ENCODE data around the gene AGFG1. TPM values are rescaled to one million over a fixed set of nuclear protein-coding genes. Genes with fewer than 3 reads are reported as not detected.

Gene AGFG1
- total and polyA plus RNA-seq, 9 donors, result 21.3 to 78.9 (median 49.9) TPM

GRCh38 chr2:227485429-227485828 is 13.5 kb downstream of the AGFG1 start:
- WGBS, 3 donors, result 91 to 98% (median 96%) methylated on average over 1 of the region's 1 CpG
- Histone ChIP-seq H3K27me3 (no peaks in the 10 kb centered on the region), H3K4me3 (no peak overlapping the region), H3K4me1 (ENCODE audit: insufficient read depth) (no peaks in the 10 kb centered on the region), H3K36me3 (no peaks in the 10 kb centered on the region), H3K9me3 (no peaks in the 10 kb centered on the region), H3K27ac (no peak overlapping the region)
- no peak for DNase-seq
- no peak for TF ChIP-seq EP300 (IDR thresholded peaks at IDR 0.05)
- no peak for TF ChIP-seq CTCF (IDR thresholded peaks at IDR 0.05)
- TF ChIP-seq POLR2A (IDR thresholded peaks at IDR 0.05), result no peak
- intact Hi-C loops (cut with DNase I), result loop anchor here in 1 of 4 donors (10.0 kb wide), 1 partner anchor 279 kb away; no protein-coding TSS in a partner anchor

GRCh38 chr2:227486688-227487087 is 14.7 kb downstream of the AGFG1 start:
- DNase-seq, result no peak
- WGBS, 3 donors, result 86 to 91% (median 87%) methylated on average over 2 of the region's 2 CpGs
- no peaks in the 10 kb centered on the region for H3K9me3 ChIP-seq
- intact Hi-C loops (cut with DNase I), result loop anchor here in 1 of 4 donors (10.0 kb wide), 1 partner anchor 278 kb away; no protein-coding TSS in a partner anchor
- no peaks in the 10 kb centered on the region for H3K27me3 ChIP-seq
- H3K27ac ChIP-seq, result no peak overlapping the region
- H3K4me1 ChIP-seq (ENCODE audit: insufficient read depth), result no peaks in the 10 kb centered on the region
- no peaks in the 10 kb centered on the region for H3K36me3 ChIP-seq
- H3K4me3 ChIP-seq, result no peak overlapping the region
- no peak for TF ChIP-seq POLR2A (IDR thresholded peaks at IDR 0.05)
- no peak for TF ChIP-seq CTCF (IDR thresholded peaks at IDR 0.05)
- TF ChIP-seq EP300 (IDR thresholded peaks at IDR 0.05), result no peak

GRCh38 chr2:227488045-227488444 is 16.1 kb downstream of the AGFG1 start:
- no peaks in the 10 kb centered on the region for H3K27me3 ChIP-seq
- DNase-seq, result no peak
- intact Hi-C loops (cut with DNase I), result loop anchor here in 1 of 4 donors (10.0 kb wide), 1 partner anchor 277 kb away; no protein-coding TSS in a partner anchor
- H3K9me3 ChIP-seq, result no peaks in the 10 kb centered on the region
- H3K4me3 ChIP-seq, result no peak overlapping the region
- no peaks in the 10 kb centered on the region for H3K4me1 ChIP-seq (ENCODE audit: insufficient read depth)
- TF ChIP-seq CTCF (IDR thresholded peaks at IDR 0.05) (no peak), POLR2A (IDR thresholded peaks at IDR 0.05) (no peak), EP300 (IDR thresholded peaks at IDR 0.05) (no peak)
- no peaks in the 10 kb centered on the region for H3K36me3 ChIP-seq
- H3K27ac ChIP-seq, result no peak overlapping the region
- 87 to 91% (median 89%) methylated on average over 3 of the region's 3 CpGs for WGBS, 3 donors

- no peaks in the 10 kb centered on the region for H3K9me3 ChIP-seq
- intact Hi-C loops (cut with DNase I), result no loop called here
- 35 to 54% (median 43%) methylated on average over 3 of the region's 3 CpGs for WGBS, 3 donors
- no peaks in the 10 kb centered on the region for H3K27me3 ChIP-seq
- TF ChIP-seq POLR2A (IDR thresholded peaks at IDR 0.05), result no peak
- TF ChIP-seq CTCF (IDR thresholded peaks at IDR 0.05), result no peak
- TF ChIP-seq EP300 (IDR thresholded peaks at IDR 0.05), result no peak
- H3K36me3 ChIP-seq, result no peaks in the 10 kb centered on the region
- no peak overlapping the region for H3K4me3 ChIP-seq
- no peak for DNase-seq
- no peaks in the 10 kb centered on the region for H3K4me1 ChIP-seq (ENCODE audit: insufficient read depth)
- H3K27ac ChIP-seq, result no peak overlapping the region
Observed at GRCh38 chr2:227491386-227491785, 19.4 kb downstream of the AGFG1 start.
